GM12878 (cell line): Measurements from ENCODE around the gene CCDC88C. TPM values are rescaled to one million over a fixed set of nuclear protein-coding genes. Genes with fewer than 3 reads are reported as not detected.

ENCODE experiments used
- ATAC-seq: fragments of 200-7000 bp; cut with Tn5 transposase; 3 replicates; pipeline ENCODE4 v1.9.1; 2020; ENCODE audit warnings: mild to moderate bottlenecking, moderate library complexity
- BruUV-seq: library from RNA; stranded (reverse); fragments of 400-500 nt; replicated peaks from 2 replicates; lab custom pipeline; 2021; lab: Mats Ljungman, UMichigan
- CTCF ChIA-PET: fragments of 300-600 bp; sonication (Branson Sonifier 250); formaldehyde crosslinking; extraction: SDS; loops from one replicate; lab custom pipeline; 2021; ENCODE audit warnings: inconsistent platforms; lab: Yijun Ruan, JAX
- POLR2A ChIA-PET: fragments of 350-600 bp; formaldehyde crosslinking; extraction: SDS; loops from one replicate; lab custom pipeline; 2021; ENCODE audit warnings: inconsistent platforms; lab: Charles Lee
- RAD21 ChIA-PET: fragments of 300-600 bp; sonication (Branson Sonifier 250); formaldehyde crosslinking; loops from one replicate; lab custom pipeline; 2023; ENCODE audit warnings: antibody characterized with exemption; ENCODE audit not compliant: unreplicated experiment; lab: Charles Lee
- SMC1A ChIA-PET: fragments of 300-600 bp; sonication (Branson Sonifier 250); formaldehyde crosslinking; loops from one replicate; lab custom pipeline; 2023; ENCODE audit not compliant: unreplicated experiment, uncharacterized antibody; lab: Charles Lee
- DNase-seq: peaks from one replicate; pipeline ENCODE4 v3.0.0-alpha.2; 2011; ENCODE audit warnings: low read depth, low spot score
- FAIRE-seq: peaks from 3 replicates; lab custom pipeline; 2011; peaks lifted over from hg19 to GRCh38; lab: Jason Lieb, UNC
- H2AFZ ChIP-seq: 2 replicates; pipeline ENCODE4 v1.6.0; 2011; ENCODE audit warnings: low read depth, low read length, control low read depth; ENCODE audit not compliant: control insufficient read depth
- H3K27ac ChIP-seq: 2 replicates; pipeline ENCODE4 v1.5.1; 2011; ENCODE audit warnings: control low read depth; ENCODE audit not compliant: control insufficient read depth, insufficient read depth
- H3K27me3 ChIP-seq, 2 experiments: replicated peaks in 1 of 2; 2 replicates each; pipeline versions ENCODE4 v1.6.0 to v1.6.1; 2011; ENCODE audit warnings: low read length in 1 of 2; ENCODE audit not compliant: control insufficient read depth in 2 of 2, insufficient read depth in 2 of 2
- H3K36me3 ChIP-seq, 2 experiments: 2 replicates each; pipeline ENCODE4 v1.5.1; 2011; ENCODE audit warnings: low read length in 1 of 2; ENCODE audit not compliant: control insufficient read depth in 2 of 2, insufficient read depth in 2 of 2
- H3K4me1 ChIP-seq: 2 replicates; pipeline ENCODE4 v1.6.1; 2011; ENCODE audit warnings: mild to moderate bottlenecking, low read length, moderate library complexity, mixed read lengths; ENCODE audit not compliant: control insufficient read depth, insufficient read depth
- H3K4me2 ChIP-seq: 2 replicates; pipeline ENCODE4 v1.6.0; 2011; ENCODE audit warnings: control low read depth; ENCODE audit not compliant: control insufficient read depth, insufficient read depth
- H3K4me3 ChIP-seq: fragments of 200-600 bp; sonication (generic); 2 replicates; pipeline ENCODE4 v1.5.1; 2016
- H3K79me2 ChIP-seq: 2 replicates; pipeline ENCODE4 v1.6.0; 2011; ENCODE audit warnings: low read length; ENCODE audit not compliant: control insufficient read depth, insufficient read depth
- H3K9ac ChIP-seq: 2 replicates; pipeline ENCODE4 v1.8.0; 2011; ENCODE audit warnings: low read length, control low read depth, mixed read lengths; ENCODE audit not compliant: control insufficient read depth, insufficient read depth
- H3K9me3 ChIP-seq: replicated peaks from 3 replicates; pipeline ENCODE4 v1.5.1; 2011; ENCODE audit warnings: mild to moderate bottlenecking, low read length; ENCODE audit not compliant: control insufficient read depth, insufficient read depth
- H4K20me1 ChIP-seq: 2 replicates; pipeline ENCODE4 v1.6.0; 2011; ENCODE audit not compliant: control insufficient read depth, insufficient read depth
- MEF2B ChIP-seq: fragments of 450-650 bp; IDR thresholded peaks from 2 replicates; pipeline ENCODE4 v1.6.1; 2018; ENCODE audit warnings: mild to moderate bottlenecking, moderate library complexity; ENCODE audit not compliant: partially characterized antibody, poor library complexity, severe bottlenecking
- POLR2AphosphoS5 ChIP-seq: IDR thresholded peaks from 2 replicates; pipeline ENCODE4 v1.6.1; 2011; ENCODE audit warnings: mild to moderate bottlenecking, low read length, inconsistent platforms
- POU2F2 ChIP-seq: IDR thresholded peaks from 3 replicates; pipeline ENCODE4 v1.6.1; 2011; ENCODE audit warnings: low read depth, mild to moderate bottlenecking, low read length, borderline replicate concordance
- PRDM15 ChIP-seq: fragments of 450-650 bp; formaldehyde crosslinking; IDR thresholded peaks from 2 replicates; pipeline ENCODE4 v1.4.0; 2020; ENCODE audit warnings: mild to moderate bottlenecking, moderate library complexity
- RAD51 ChIP-seq: fragments of 450-650 bp; IDR thresholded peaks from 2 replicates; pipeline ENCODE4 v1.6.1; 2016; ENCODE audit warnings: moderate library complexity, mild to moderate bottlenecking, inconsistent platforms
- YBX1 ChIP-seq: fragments of 450-650 bp; IDR thresholded peaks from 2 replicates; pipeline ENCODE4 v1.6.1; 2016; ENCODE audit warnings: antibody characterized with exemption
- WGBS: methylation state at CpG from one replicate; pipeline ENCODE4 v1.1.6; 2016; ENCODE audit warnings: low lambda C conversion rate; ENCODE audit not compliant: insufficient replicate concordance, insufficient coverage; ENCODE audit errors: missing lambda C conversion rate; 5-methylcytosine and 5-hydroxymethylcytosine counted together
- in situ Hi-C: fragments of 300-500 bp; cut with MboI; formaldehyde crosslinking; loops from 9 replicates; pipeline ENCODE4 v1.14.3; 2018; ENCODE audit warnings: mixed read lengths
- intact Hi-C: fragments of 100-400 bp; cut with micrococcal nuclease; formaldehyde crosslinking; loops from one replicate; pipeline ENCODE4 v1.14.2; 2022; ENCODE audit not compliant: unreplicated experiment
- polyA plus RNA-seq, 11 experiments: library from polyadenylated mRNA; depleted of rRNA in 4 of 11; unstranded in 6 of 11; stranded (reverse) in 5 of 11; fragments of >200 nt; fragmentation: Nextera tagmentation in 4 of 11; fragmentation: Illumina TruSeq in 1 of 11; extraction: Ambion mirVana in 4 of 11; extraction: Trizol in 1 of 11; gene quantifications; 1 replicate in 1 of 11; 2 replicates in 10 of 11; pipeline versions ENCODE4 v1.2.1 to v1.2.3, GENCODE V29; 2011 to 2016; ENCODE audit warnings: inconsistent platforms in 2 of 11, missing spikeins in 2 of 11, low read depth in 1 of 11
- total RNA-seq, 4 experiments: library from RNA; depleted of rRNA in 3 of 4; stranded (reverse); fragments of >200 nt in 3 of 4; fragmentation: Illumina TruSeq in 1 of 4; extraction: Trizol in 1 of 4; gene quantifications; 2 replicates each; pipeline versions ENCODE4 v1.2.1 to v1.2.3, GENCODE V29; 2013 to 2021
- TF ChIP-seq, protein P1 (sequence below): IDR thresholded peaks from 2 replicates; pipeline ENCODE4 v1.6.1; 2012; ENCODE audit warnings: mild to moderate bottlenecking, low read depth, low read length

The CCDC88C gene
- total and polyA plus RNA-seq, 10 of the 15 experiments (the other 5 are each of a cell fraction or from before 2014, with no cell fraction given) = 4.0 to 79.6 (median 36.6) TPM

- TF ChIP-seq PRDM15 (CRISPR knock-in tag) (no peak), RAD51 (no peak), YBX1 (no peak)
These were observed 45.6 kb downstream of the CCDC88C start (continued) for GRCh38 chr14:91371990-91372375.

DNA sequence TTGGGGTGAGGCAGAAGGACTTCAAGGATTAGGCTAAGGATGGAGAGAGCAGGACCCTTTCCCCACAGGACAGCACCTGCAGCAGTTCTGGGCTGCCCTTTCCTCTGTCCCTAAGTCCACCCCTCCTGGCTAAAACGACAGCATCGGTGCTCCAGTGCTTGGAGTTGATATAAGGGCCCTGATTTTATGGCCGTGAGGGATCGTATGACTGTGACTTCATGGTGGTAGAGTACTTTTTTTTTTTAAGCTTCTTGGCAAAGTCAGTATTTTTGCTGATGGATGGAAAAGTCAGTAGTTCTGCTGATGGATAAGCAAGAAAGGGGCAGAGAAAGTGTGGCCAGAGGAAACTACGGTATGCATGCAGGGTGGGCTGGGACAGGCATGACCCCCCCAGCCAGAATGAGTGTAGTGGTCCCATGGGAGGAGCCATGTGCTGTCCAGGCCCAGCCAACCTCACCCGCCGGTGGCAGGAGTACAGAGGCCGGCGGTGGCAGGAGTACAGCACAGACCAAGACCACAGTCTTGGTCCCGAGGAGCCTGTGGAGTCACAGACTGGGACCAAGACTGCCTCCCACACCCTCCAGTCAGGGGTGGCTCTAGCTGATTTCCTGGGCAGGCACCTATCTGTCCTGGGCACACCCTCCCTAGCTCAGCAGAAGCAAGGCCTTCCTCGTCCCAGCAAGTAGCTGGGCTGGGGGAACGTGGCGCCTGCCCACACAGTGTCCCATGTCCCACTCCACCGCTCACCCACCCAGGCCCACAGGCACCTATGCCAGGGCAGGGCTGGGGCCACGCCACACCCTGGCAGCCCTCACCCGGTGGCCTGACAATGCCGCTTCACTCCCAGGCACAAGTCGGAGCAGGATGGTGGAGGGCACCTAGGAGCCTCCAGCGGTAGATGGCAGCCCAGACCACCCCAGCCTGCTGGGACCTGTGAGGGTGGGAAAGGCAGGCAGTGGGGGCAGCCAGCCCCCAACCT is 46.3 kb downstream of the CCDC88C start:
- in situ Hi-C loops = loop anchor here (25.0 kb wide), 1 partner anchor 1391 kb away; no protein-coding TSS in a partner anchor
- Histone ChIP-seq H3K4me1 (peaks cover 97% of the 10 kb centered on the region), H2AFZ (no peak overlapping the region), H3K9me3 (no peaks in the 10 kb centered on the region), H4K20me1 (no peaks in the 10 kb centered on the region), H3K27me3 (no peaks in the 10 kb centered on the region), H3K4me2 (peak overlapping the region; percentile 85), H3K27ac (peak overlapping the region; percentile 99), H3K9ac (peak overlapping the region; percentile 71), H3K4me3 (no peak overlapping the region), H3K79me2 (peaks cover 96% of the 10 kb centered on the region), H3K36me3 (peaks cover 0 to 30% of the 10 kb centered on the region in 2 experiments; a peak in 3 of 4 replicates)
- SMC1A ChIA-PET = interaction anchor here (1.1 to 22.7 kb wide), 6 partner anchors 7 to 48 kb away, joined by 4 to 349 read pairs (median 48); partner anchors contain the start of gene CCDC88C
- POLR2A ChIA-PET = interaction anchor here (0.6 to 7.6 kb wide), 8 partner anchors 15 to 58 kb away, joined by 3 to 42 read pairs (median 5); partner anchors contain the start of gene CCDC88C
- 50% methylated on average over 19 of the region's 19 CpGs for WGBS
- CTCF ChIA-PET = interaction anchor here (1.2 to 6.0 kb wide), 7 partner anchors 15 to 46 kb away, joined by 4 to 48 read pairs (median 35); partner anchors contain the start of gene CCDC88C
- RAD21 ChIA-PET = interaction anchor here (0.7 to 9.2 kb wide), 7 partner anchors 11 to 48 kb away, joined by 3 to 104 read pairs (median 17); partner anchors contain the start of gene CCDC88C
- no peak for FAIRE-seq
- intact Hi-C loops = no loop called here
- ATAC-seq = no peak
- DNase-seq = no peak
- BruUV-seq = no TSS peak
- TF ChIP-seq, protein P1, sequence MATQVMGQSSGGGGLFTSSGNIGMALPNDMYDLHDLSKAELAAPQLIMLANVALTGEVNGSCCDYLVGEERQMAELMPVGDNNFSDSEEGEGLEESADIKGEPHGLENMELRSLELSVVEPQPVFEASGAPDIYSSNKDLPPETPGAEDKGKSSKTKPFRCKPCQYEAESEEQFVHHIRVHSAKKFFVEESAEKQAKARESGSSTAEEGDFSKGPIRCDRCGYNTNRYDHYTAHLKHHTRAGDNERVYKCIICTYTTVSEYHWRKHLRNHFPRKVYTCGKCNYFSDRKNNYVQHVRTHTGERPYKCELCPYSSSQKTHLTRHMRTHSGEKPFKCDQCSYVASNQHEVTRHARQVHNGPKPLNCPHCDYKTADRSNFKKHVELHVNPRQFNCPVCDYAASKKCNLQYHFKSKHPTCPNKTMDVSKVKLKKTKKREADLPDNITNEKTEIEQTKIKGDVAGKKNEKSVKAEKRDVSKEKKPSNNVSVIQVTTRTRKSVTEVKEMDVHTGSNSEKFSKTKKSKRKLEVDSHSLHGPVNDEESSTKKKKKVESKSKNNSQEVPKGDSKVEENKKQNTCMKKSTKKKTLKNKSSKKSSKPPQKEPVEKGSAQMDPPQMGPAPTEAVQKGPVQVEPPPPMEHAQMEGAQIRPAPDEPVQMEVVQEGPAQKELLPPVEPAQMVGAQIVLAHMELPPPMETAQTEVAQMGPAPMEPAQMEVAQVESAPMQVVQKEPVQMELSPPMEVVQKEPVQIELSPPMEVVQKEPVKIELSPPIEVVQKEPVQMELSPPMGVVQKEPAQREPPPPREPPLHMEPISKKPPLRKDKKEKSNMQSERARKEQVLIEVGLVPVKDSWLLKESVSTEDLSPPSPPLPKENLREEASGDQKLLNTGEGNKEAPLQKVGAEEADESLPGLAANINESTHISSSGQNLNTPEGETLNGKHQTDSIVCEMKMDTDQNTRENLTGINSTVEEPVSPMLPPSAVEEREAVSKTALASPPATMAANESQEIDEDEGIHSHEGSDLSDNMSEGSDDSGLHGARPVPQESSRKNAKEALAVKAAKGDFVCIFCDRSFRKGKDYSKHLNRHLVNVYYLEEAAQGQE = no peak
- TF ChIP-seq POLR2AphosphoS5 (peak; percentile 36), MEF2B (peak; percentile 41), POU2F2 (peak; percentile 13; the same call in 1 of the 3 replicates)
